ENCODE results near the gene ARMC2. TPM values are rescaled to one million over a fixed set of nuclear protein-coding genes. Genes with fewer than 3 reads are reported as not detected.
A peak's percentile ranks its signal among the peaks of the same experiment; 100 is the strongest.
"Not testable (repeated sequence)": the region's sequence is repeated elsewhere in the genome, so short reads cannot be mapped to it uniquely, and the experiment has no call there.

Gene ARMC2
- polyA plus RNA-seq, 1 donor from 2014 or later: 3.2 TPM

DNA sequence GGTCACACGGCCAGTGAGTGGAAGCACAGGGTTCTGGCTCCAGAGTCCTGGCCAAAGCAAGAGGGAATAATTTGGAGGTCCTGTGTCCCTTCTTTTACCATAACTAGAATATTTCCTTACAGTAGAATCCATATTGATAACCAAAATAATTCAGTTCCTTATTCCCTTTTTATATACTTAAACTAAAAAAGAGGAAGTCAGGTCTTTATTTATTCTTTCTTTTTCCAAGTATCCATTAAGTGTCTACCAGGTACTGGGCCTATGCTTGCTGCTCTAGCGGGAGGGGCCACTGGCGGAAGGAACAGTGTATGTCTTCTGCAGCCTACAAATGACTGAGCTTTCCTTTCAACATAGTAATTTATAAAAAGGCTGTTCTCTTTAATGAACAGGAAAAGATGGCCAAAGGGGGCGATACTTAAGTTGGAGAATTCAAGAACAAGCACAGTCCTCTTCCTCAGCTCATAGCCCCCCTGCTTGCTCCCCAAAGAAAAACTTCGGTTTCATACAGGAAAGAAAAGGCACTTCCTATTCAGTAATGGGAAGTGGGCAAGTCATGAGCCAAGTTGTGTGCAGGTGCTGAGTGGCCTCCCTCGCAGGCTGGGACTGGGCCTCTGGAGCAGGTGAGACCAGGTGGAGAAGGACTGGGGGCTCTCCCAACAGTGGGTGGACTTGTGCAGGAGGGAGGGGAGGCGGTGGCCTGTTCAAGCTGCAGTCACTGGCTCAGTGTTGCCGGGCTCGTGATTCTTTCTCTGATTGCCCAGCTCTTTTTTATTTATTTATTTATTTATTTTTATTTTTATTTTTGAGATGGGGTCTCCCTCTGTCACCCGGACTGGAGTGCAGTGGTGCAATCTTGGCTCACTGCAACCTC, 110.9 kb downstream of the ARMC2 start:
- Mint-ChIP-seq H3K4me1 (peaks cover 4 to 8% (median 5%) of the 10 kb centered on the region in 3 donors), H3K36me3 (peaks cover 2% of the 10 kb centered on the region), H3K27ac (peak overlapping the region in 1 of 3 donors; percentile 68), H3K9me3 (no peaks in the 10 kb centered on the region), H3K4me3 (peak overlapping the region in 1 of 4 donors; percentile 41), H3K27me3 (peaks cover 2% of the 10 kb centered on the region)

GRCh38 chr6:108959972-108960582, 111.9 kb downstream of the ARMC2 start:
- H3K36me3 Mint-ChIP-seq: peaks cover 4% of the 10 kb centered on the region
- peak overlapping the region in 1 of 3 donors; percentile 88 for H3K27ac Mint-ChIP-seq
- H3K27me3 Mint-ChIP-seq: peaks cover 2% of the 10 kb centered on the region
- no peaks in the 10 kb centered on the region for H3K9me3 Mint-ChIP-seq
- peaks cover 4 to 8% (median 5%) of the 10 kb centered on the region in 3 donors for H3K4me1 Mint-ChIP-seq
- peak overlapping the region in 1 of 4 donors; percentile 57 for H3K4me3 Mint-ChIP-seq

- peak overlapping the region in 1 of 3 donors; percentile 88 for H3K27ac Mint-ChIP-seq
- peaks cover 5% of the 10 kb centered on the region for H3K36me3 Mint-ChIP-seq
- peaks cover 4 to 8% (median 5%) of the 10 kb centered on the region in 3 donors for H3K4me1 Mint-ChIP-seq
- H3K9me3 Mint-ChIP-seq: no peaks in the 10 kb centered on the region
- H3K4me3 Mint-ChIP-seq: no peak overlapping the region
- peaks cover 2% of the 10 kb centered on the region for H3K27me3 Mint-ChIP-seq
Observed at GRCh38 chr6:108960601-108961000, 112.4 kb downstream of the ARMC2 start.

- Mint-ChIP-seq H3K36me3 (peaks cover 5% of the 10 kb centered on the region), H3K4me1 (peaks cover 4 to 8% (median 5%) of the 10 kb centered on the region in 3 donors), H3K27me3 (peaks cover 2% of the 10 kb centered on the region), H3K27ac (no peak overlapping the region), H3K4me3 (no peak overlapping the region), H3K9me3 (no peaks in the 10 kb centered on the region)
Observed at GRCh38 chr6:108961077-108961476, 112.9 kb downstream of the ARMC2 start.

DNA sequence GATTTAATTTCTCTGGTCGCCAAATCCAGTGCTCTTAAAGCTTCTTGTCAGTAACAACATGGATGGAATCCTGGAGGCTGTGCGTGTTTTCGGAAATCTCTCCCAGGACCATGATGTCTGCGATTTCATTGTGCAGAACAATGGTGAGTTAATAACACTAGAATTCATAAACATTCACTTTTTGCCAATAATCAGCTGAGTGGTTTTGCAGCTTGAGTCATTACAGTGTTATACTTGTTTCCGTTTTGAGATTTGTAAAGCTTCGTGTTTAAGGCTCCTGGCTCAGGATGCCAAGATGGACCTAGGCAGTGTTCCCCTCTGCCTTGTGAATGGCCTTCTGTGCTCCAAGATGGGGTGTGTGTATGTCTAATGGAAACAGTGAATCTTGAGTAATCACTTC, 113.8 kb downstream of the ARMC2 start:
- H3K36me3 Mint-ChIP-seq: peaks cover 5% of the 10 kb centered on the region

GRCh38 chr6:108966251-108966650, 118.0 kb downstream of the ARMC2 start:
- Mint-ChIP-seq H3K27ac (no peak overlapping the region), H3K27me3 (peaks cover 2% of the 10 kb centered on the region), H3K36me3 (peaks cover 5% of the 10 kb centered on the region), H3K4me1 (peaks cover 0 to 7% (median 1%) of the 10 kb centered on the region in 3 donors), H3K4me3 (no peak overlapping the region), H3K9me3 (no peaks in the 10 kb centered on the region)

More for the DNA sequence above, 113.8 kb downstream of the ARMC2 start:
- no peak overlapping the region for H3K4me3 Mint-ChIP-seq
- no peaks in the 10 kb centered on the region for H3K9me3 Mint-ChIP-seq
- H3K27ac Mint-ChIP-seq: no peak overlapping the region
- peaks cover 3% of the 10 kb centered on the region for H3K27me3 Mint-ChIP-seq
- peaks cover 4 to 8% (median 6%) of the 10 kb centered on the region in 3 donors for H3K4me1 Mint-ChIP-seq

GRCh38 chr6:108966855-108967755, 118.9 kb downstream of the ARMC2 start:
- Mint-ChIP-seq H3K4me3 (no peak overlapping the region), H3K36me3 (peaks cover 5% of the 10 kb centered on the region), H3K4me1 (peaks cover 0 to 7% (median 1%) of the 10 kb centered on the region in 3 donors), H3K9me3 (no peaks in the 10 kb centered on the region), H3K27me3 (peaks cover 2% of the 10 kb centered on the region), H3K27ac (no peak overlapping the region)

GRCh38 chr6:108968325-108969316, 120.4 kb downstream of the ARMC2 start:
- H3K4me1 Mint-ChIP-seq: peaks cover 0 to 7% (median 1%) of the 10 kb centered on the region in 3 donors
- no peaks in the 10 kb centered on the region for H3K9me3 Mint-ChIP-seq
- peaks cover 2% of the 10 kb centered on the region for H3K27me3 Mint-ChIP-seq
- no peak overlapping the region for H3K4me3 Mint-ChIP-seq
- no peak overlapping the region for H3K27ac Mint-ChIP-seq
- H3K36me3 Mint-ChIP-seq: peaks cover 4% of the 10 kb centered on the region

DNA sequence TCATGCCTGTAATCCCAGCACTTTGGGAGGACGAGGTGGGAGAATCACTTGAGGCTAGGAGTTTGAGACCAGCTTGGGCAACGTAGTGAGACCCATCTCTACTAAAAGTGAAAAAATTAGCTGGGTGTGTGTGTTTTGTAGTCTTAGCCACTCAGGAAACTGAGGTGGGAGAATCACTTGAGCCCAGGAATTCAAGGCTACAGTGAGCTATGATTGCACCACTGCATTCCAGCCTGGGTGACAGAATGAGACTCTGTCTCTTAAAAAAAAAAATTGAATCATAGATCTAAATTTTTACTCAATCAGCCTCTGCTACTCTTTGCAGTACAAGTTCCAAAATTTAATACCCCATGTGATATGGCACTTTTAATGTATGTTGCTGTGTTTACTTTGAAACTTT, 121.6 kb downstream of the ARMC2 start:
- H3K27me3 Mint-ChIP-seq: peaks cover 2% of the 10 kb centered on the region
- peaks cover 3% of the 10 kb centered on the region for H3K36me3 Mint-ChIP-seq
- H3K4me1 Mint-ChIP-seq: peaks cover 0 to 7% (median 1%) of the 10 kb centered on the region in 3 donors
- no peak overlapping the region for H3K4me3 Mint-ChIP-seq
- no peak overlapping the region for H3K27ac Mint-ChIP-seq
- no peaks in the 10 kb centered on the region for H3K9me3 Mint-ChIP-seq

GRCh38 chr6:108974201-108974600, 126.0 kb downstream of the ARMC2 start:
- peaks cover 0 to 12% (median 0%) of the 10 kb centered on the region in 3 donors for H3K9me3 Mint-ChIP-seq
- no peaks in the 10 kb centered on the region for H3K27me3 Mint-ChIP-seq
- H3K27ac Mint-ChIP-seq: no peak overlapping the region
- H3K4me3 Mint-ChIP-seq: no peak overlapping the region
- peaks cover 3% of the 10 kb centered on the region for H3K36me3 Mint-ChIP-seq
- peaks cover 0 to 2% (median 0%) of the 10 kb centered on the region in 3 donors for H3K4me1 Mint-ChIP-seq

- not testable (repeated sequence) for H3K36me3 Mint-ChIP-seq, H3K27ac Mint-ChIP-seq, H3K4me1 Mint-ChIP-seq, H3K4me3 Mint-ChIP-seq, H3K27me3 Mint-ChIP-seq
- H3K9me3 Mint-ChIP-seq: peaks cover 1 to 28% (median 2%) of the 10 kb centered on the region in 3 donors
Observed at GRCh38 chr6:108978638-108979037, 130.4 kb downstream of the ARMC2 start.

- H3K4me1 Mint-ChIP-seq: peaks cover 0 to 2% (median 0%) of the 10 kb centered on the region in 3 donors
- peaks cover 3% of the 10 kb centered on the region for H3K36me3 Mint-ChIP-seq
- no peak overlapping the region for H3K27ac Mint-ChIP-seq
- H3K9me3 Mint-ChIP-seq: peaks cover 1 to 22% (median 2%) of the 10 kb centered on the region in 3 donors
- no peak overlapping the region for H3K4me3 Mint-ChIP-seq
- no peaks in the 10 kb centered on the region for H3K27me3 Mint-ChIP-seq
Observed at GRCh38 chr6:108982154-108983113, 134.2 kb downstream of the ARMC2 start.

GRCh38 chr6:108983151-108983550, 134.9 kb downstream of the ARMC2 start:
- Mint-ChIP-seq H3K4me3 (no peak overlapping the region), H3K36me3 (peaks cover 6% of the 10 kb centered on the region), H3K27me3 (no peaks in the 10 kb centered on the region), H3K9me3 (peaks cover 1 to 19% (median 2%) of the 10 kb centered on the region in 3 donors), H3K27ac (no peak overlapping the region), H3K4me1 (peaks cover 0 to 2% (median 0%) of the 10 kb centered on the region in 3 donors)
